HCT116 (cell line): ENCODE measurements around the gene SPINK5. TPM values are rescaled to one million over a fixed set of nuclear protein-coding genes. Genes with fewer than 3 reads are reported as not detected.

ENCODE experiments used
- ATAC-seq: fragments of 200-7000 bp; cut with Tn5 transposase; 2 replicates; pipeline ENCODE4 v1.9.1; 2020; ENCODE audit warnings: mild to moderate bottlenecking, moderate library complexity
- BruUV-seq: library from RNA; stranded (reverse); fragments of 400-500 nt; replicated peaks from 2 replicates; lab custom pipeline; 2021; lab: Mats Ljungman, UMichigan
- CTCF ChIA-PET: fragments of 300-600 bp; sonication (Branson Sonifier 250); formaldehyde crosslinking; loops from one replicate; lab custom pipeline; 2021; ENCODE audit warnings: antibody characterized with exemption; lab: Charles Lee
- POLR2A ChIA-PET: fragments of 300-600, 350-600 bp; sonication (Branson Sonifier 250); formaldehyde crosslinking; loops from one replicate; lab custom pipeline; 2021; ENCODE audit warnings: antibody characterized with exemption; lab: Charles Lee
- RAD21 ChIA-PET, 2 experiments: fragments of 300-600 bp; sonication (Branson Sonifier 250); formaldehyde crosslinking; loops; one replicate each; lab custom pipeline; 2023; ENCODE audit warnings: low total read pairs in 2 of 2; ENCODE audit not compliant: uncharacterized antibody in 2 of 2, unreplicated experiment in 2 of 2, low non-redundant PET in 1 of 2; lab: Charles Lee
- DNase-seq: peaks from one replicate; pipeline ENCODE4 v3.0.0-alpha.2; 2010; ENCODE audit warnings: low read depth, low spot score
- H2AFZ ChIP-seq: fragments of 200-600 bp; shearing (Covaris generic), sonication (generic); 2 replicates; pipeline ENCODE4 v1.6.1; 2017; ENCODE audit warnings: low read depth, mixed run types, mixed read lengths, antibody characterized with exemption, low read length; ENCODE audit not compliant: poor library complexity, severe bottlenecking
- H3K27ac ChIP-seq: 2 replicates; pipeline ENCODE4 v1.5.1; 2012; ENCODE audit warnings: low read depth, low read length
- H3K27me3 ChIP-seq: fragments of 200-600 bp; sonication (generic); 2 replicates; pipeline ENCODE4 v1.6.1; 2016; ENCODE audit warnings: mixed run types, low read length, mixed read lengths; ENCODE audit not compliant: insufficient read depth
- H3K36me3 ChIP-seq, 2 experiments: fragments of 200-500 bp in 1 of 2; fragments of 200-600 bp in 1 of 2; sonication (Bioruptor generic) in 1 of 2; sonication (generic) in 1 of 2; 2 replicates each; pipeline versions ENCODE4 v1.5.1 to v1.6.1; 2014 to 2016; ENCODE audit warnings: low read length in 2 of 2, inconsistent platforms in 1 of 2, mixed read lengths in 1 of 2, mixed run types in 1 of 2; ENCODE audit not compliant: insufficient read depth in 2 of 2, control insufficient read depth in 1 of 2
- H3K4me1 ChIP-seq, 2 experiments: fragments of 200-600 bp in 1 of 2; sonication (generic) in 1 of 2; 2 replicates each; pipeline versions ENCODE4 v1.5.1 to v1.6.1; 2012 to 2017; ENCODE audit warnings: low read length in 2 of 2, inconsistent platforms in 1 of 2, mild to moderate bottlenecking in 1 of 2, mixed read lengths in 1 of 2, mixed run types in 1 of 2, moderate library complexity in 1 of 2; ENCODE audit not compliant: insufficient read depth in 2 of 2, control insufficient read depth in 1 of 2
- H3K4me2 ChIP-seq: fragments of 200-600 bp; sonication (generic); 2 replicates; pipeline ENCODE4 v1.6.1; 2017; ENCODE audit warnings: mixed run types, low read length, mixed read lengths
- H3K4me3 ChIP-seq, 2 experiments: fragments of 200-600 bp in 1 of 2; sonication (generic) in 1 of 2; replicated peaks in 1 of 2; 2 replicates each; pipeline ENCODE4 v1.5.1; 2011 to 2016; ENCODE audit warnings: low read length in 2 of 2, control low read depth in 1 of 2, low read depth in 1 of 2, mild to moderate bottlenecking in 1 of 2, mixed read lengths in 1 of 2, mixed run types in 1 of 2
- H3K79me2 ChIP-seq: fragments of 200-600 bp; sonication (generic); 2 replicates; pipeline ENCODE4 v1.6.1; 2017; ENCODE audit warnings: mild to moderate bottlenecking, mixed run types, low read length, moderate library complexity, mixed read lengths; ENCODE audit not compliant: insufficient read depth
- H3K9ac ChIP-seq: fragments of 200-600 bp; sonication (generic); 2 replicates; pipeline ENCODE4 v1.6.1; 2016; ENCODE audit warnings: low read length, mixed read lengths
- H3K9me2 ChIP-seq: fragments of 200-600 bp; sonication (generic), shearing (Covaris generic); 2 replicates; pipeline ENCODE4 v1.6.1; 2017; ENCODE audit warnings: mixed run types, mild to moderate bottlenecking, moderate library complexity; ENCODE audit not compliant: insufficient read depth
- H3K9me3 ChIP-seq, 2 experiments: fragments of 200-500 bp in 1 of 2; fragments of 200-600 bp in 1 of 2; sonication (Bioruptor generic) in 1 of 2; sonication (generic) in 1 of 2; 2 replicates each; pipeline ENCODE4 v1.6.1; 2014 to 2017; ENCODE audit warnings: low read length in 2 of 2, mixed read lengths in 2 of 2, inconsistent platforms in 1 of 2, low read depth in 1 of 2, mild to moderate bottlenecking in 1 of 2, mixed run types in 1 of 2, moderate library complexity in 1 of 2; ENCODE audit not compliant: control insufficient read depth in 1 of 2, insufficient read depth in 1 of 2
- H4K20me1 ChIP-seq: fragments of 200-600 bp; sonication (generic), shearing (Covaris generic); 2 replicates; pipeline ENCODE4 v1.6.1; 2017; ENCODE audit warnings: mixed run types, mild to moderate bottlenecking, moderate library complexity; ENCODE audit not compliant: insufficient read depth
- CEBPB ChIP-seq: IDR thresholded peaks from 2 replicates; pipeline ENCODE4 v1.6.1; 2012; ENCODE audit warnings: low read depth
- CTCF ChIP-seq, 3 experiments: fragments of 200-600 bp in 1 of 3; sonication (generic) in 1 of 3; IDR thresholded peaks in 2 of 3; conservative IDR thresholded peaks in 1 of 3; 2 replicates each; pipeline ENCODE4 v1.5.1; 2012 to 2017; ENCODE audit warnings: low read depth in 2 of 3, low read length in 2 of 3, antibody characterized with exemption in 1 of 3, borderline replicate concordance in 1 of 3, control low read depth in 1 of 3, mild to moderate bottlenecking in 1 of 3, mixed read lengths in 1 of 3, mixed run types in 1 of 3, moderate library complexity in 1 of 3; ENCODE audit not compliant: insufficient read depth in 1 of 3
- EGR1 ChIP-seq: IDR thresholded peaks from 2 replicates; pipeline ENCODE4 v1.6.1; 2012; ENCODE audit warnings: low read depth
- EZH2 ChIP-seq: fragments of 200-600 bp; sonication (generic); IDR thresholded peaks from 2 replicates; pipeline ENCODE4 v1.6.1; 2017; ENCODE audit warnings: antibody characterized with exemption, mixed run types
- EZH2phosphoT487 ChIP-seq: fragments of 200-600 bp; IDR thresholded peaks from 2 replicates; pipeline ENCODE4 v1.6.1; 2018; ENCODE audit warnings: antibody characterized with exemption, borderline replicate concordance
- FOSL1 ChIP-seq: IDR thresholded peaks from 2 replicates; pipeline ENCODE4 v1.6.1; 2012; ENCODE audit warnings: low read depth
- JUND ChIP-seq: IDR thresholded peaks from 2 replicates; pipeline ENCODE4 v1.6.1; 2012
- SIN3A ChIP-seq: IDR thresholded peaks from 2 replicates; pipeline ENCODE4 v1.6.1; 2012; ENCODE audit warnings: low read depth
- SP1 ChIP-seq: IDR thresholded peaks from 2 replicates; pipeline ENCODE4 v1.6.1; 2012; ENCODE audit warnings: low read depth
- TCF7L2 ChIP-seq: IDR thresholded peaks from 2 replicates; pipeline ENCODE4 v1.7.0; 2011; ENCODE audit warnings: borderline replicate concordance, inconsistent platforms; ENCODE audit not compliant: insufficient read depth, insufficient read length; ENCODE audit errors: extremely low read depth
- ZFX ChIP-seq: fragments of 450-650 bp; IDR thresholded peaks from 2 replicates; pipeline ENCODE4 v1.6.1; 2017
- ZNF274 ChIP-seq: fragments of 200-500 bp; sonication (Bioruptor generic); IDR thresholded peaks from 2 replicates; pipeline ENCODE4 v1.6.1; 2014; ENCODE audit warnings: mild to moderate bottlenecking, low read depth, low read length, inconsistent platforms
- intact Hi-C: fragments of 100-400 bp; cut with micrococcal nuclease; formaldehyde crosslinking; loops from 2 replicates; pipeline ENCODE4 v1.10.0; 2022
- total RNA-seq: library from RNA; stranded (reverse); gene quantifications from one replicate; pipeline ENCODE4 v1.2.1, GENCODE V29; 2021; ENCODE audit not compliant: unreplicated experiment

The SPINK5 gene
- total RNA-seq, 1 experiment from 2014 or later: not detected

- H3K27me3 ChIP-seq: no peaks in the 10 kb centered on the region; the same call in 1 of the 2 replicates
- no peaks in the 10 kb centered on the region for H3K4me1 ChIP-seq
- no peak overlapping the region for H3K4me3 ChIP-seq
- no peaks in the 10 kb centered on the region for H3K9me3 ChIP-seq
- H3K36me3 ChIP-seq: no peaks in the 10 kb centered on the region
- DNase-seq: no peak
- BruUV-seq: no TSS peak
- intact Hi-C loops: no loop called here
- H3K4me2 ChIP-seq: no peak overlapping the region
- RAD21 ChIA-PET: no interaction called here
- peak in 2 of 3 experiments; percentile 15 to 21; a peak in 1 of 6 replicates for TF ChIP-seq CTCF (IDR thresholded peaks at IDR 0.05 in 2 of 3, conservative IDR thresholded peaks at IDR 0.05 in 1 of 3; ENCODE audit: borderline replicate concordance in 1 of 3, insufficient read depth in 1 of 3, low read depth in 2 of 3, low read length in 2 of 3)
- no peak for TF ChIP-seq SP1
- TF ChIP-seq, all 23 proteins: peak for 1
- Histone ChIP-seq H3K27ac (no peak overlapping the region), H4K20me1 (no peaks in the 10 kb centered on the region), H3K9me2 (no peaks in the 10 kb centered on the region), H2AFZ (no peak overlapping the region), H3K9ac (no peak overlapping the region), H3K79me2 (no peaks in the 10 kb centered on the region)
- ChIA-PET POLR2A (no interaction called here), CTCF (interaction anchor here (1.0 to 1.1 kb wide), 2 partner anchors 175 to 176 kb away, joined by 3 read pairs; no protein-coding TSS in a partner anchor)
- peak; percentile 61; the same call in 1 of the 2 replicates for ATAC-seq
These were observed 61.9 kb downstream of the SPINK5 start for GRCh38 chr5:148125641-148126040.

DNA sequence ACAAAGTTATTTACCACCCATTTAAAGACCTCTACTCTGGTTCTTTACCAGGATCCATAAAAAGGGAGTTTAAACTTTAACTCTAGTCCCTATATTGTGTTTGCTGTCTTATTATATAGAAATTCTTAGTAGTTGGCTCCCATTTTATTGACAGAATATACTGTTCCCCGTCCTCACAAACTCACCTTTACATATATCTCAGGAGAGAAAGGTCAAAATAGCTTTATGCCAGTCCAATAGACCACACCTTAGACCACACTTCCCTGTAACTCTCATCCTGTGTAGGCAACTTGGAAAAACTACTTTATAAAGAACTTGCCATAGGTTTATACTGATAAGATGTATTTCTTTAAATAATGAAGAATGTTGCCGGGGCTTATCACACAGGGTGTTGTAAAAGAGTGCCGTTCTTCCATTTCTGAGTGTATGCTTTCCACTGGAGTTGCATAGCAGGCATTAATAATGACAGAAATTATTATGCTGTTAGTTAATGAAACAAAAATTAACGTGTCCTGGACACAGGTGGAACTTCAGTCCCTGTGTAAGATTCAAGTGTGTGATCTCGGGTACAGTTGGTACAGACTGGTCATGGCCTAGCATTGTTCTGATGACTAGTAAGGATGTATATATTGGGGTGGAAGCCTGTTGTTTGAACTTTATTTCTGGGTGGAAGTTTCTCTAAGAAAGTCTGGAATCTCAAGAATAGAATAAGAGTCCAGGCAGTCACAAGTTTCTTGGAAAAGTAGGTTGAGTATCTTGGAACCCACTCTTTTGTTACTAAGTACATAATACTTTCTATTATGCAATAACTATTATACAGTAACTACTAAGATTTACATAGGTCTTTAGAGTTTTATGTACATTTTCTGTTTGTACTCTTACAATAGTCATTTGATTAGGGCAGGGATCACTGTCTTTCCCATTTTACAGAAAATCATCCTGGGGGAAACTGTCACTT lies 71.6 kb downstream of the SPINK5 start:
- no peak overlapping the region for H3K4me3 ChIP-seq
- H3K9me3 ChIP-seq: no peaks in the 10 kb centered on the region
- RAD21 ChIA-PET: no interaction called here
- no peak overlapping the region for H2AFZ ChIP-seq
- CTCF ChIA-PET: no interaction called here
- no peaks in the 10 kb centered on the region for H3K36me3 ChIP-seq
- intact Hi-C loops: no loop called here
- TF ChIP-seq ZFX (no peak), SP1 (no peak), SIN3A (no peak), JUND (no peak), ZNF274 (no peak), TCF7L2 (no peak), CEBPB (no peak), EZH2phosphoT487 (no peak), FOSL1 (no peak), EGR1 (no peak), EZH2 (no peak)
- no peak for DNase-seq
- no peak for ATAC-seq
- no peaks in the 10 kb centered on the region for H3K79me2 ChIP-seq
- no peaks in the 10 kb centered on the region for H3K9me2 ChIP-seq
- H3K4me1 ChIP-seq: no peaks in the 10 kb centered on the region
- H3K27me3 ChIP-seq: peaks cover 13% of the 10 kb centered on the region; the same call in 1 of the 2 replicates
- no TSS peak for BruUV-seq
- no peak overlapping the region for H3K27ac ChIP-seq
- no peak overlapping the region for H3K4me2 ChIP-seq
- POLR2A ChIA-PET: no interaction called here
- no peaks in the 10 kb centered on the region for H4K20me1 ChIP-seq
- no peak overlapping the region for H3K9ac ChIP-seq
